HG03064 (cell line): ENCODE data around the gene CYTL1.
"Not testable (repeated sequence)": the region's sequence is repeated elsewhere in the genome, so short reads cannot be mapped to it uniquely, and the experiment has no call there.

Source experiments
- ATAC-seq: cut with Tn5 transposase; IDR thresholded peaks from one replicate; pipeline ENCODE4 v1.9.1; 2021; ENCODE audit warnings: low read depth; ENCODE audit not compliant: unreplicated experiment

The CYTL1 gene

DNA sequence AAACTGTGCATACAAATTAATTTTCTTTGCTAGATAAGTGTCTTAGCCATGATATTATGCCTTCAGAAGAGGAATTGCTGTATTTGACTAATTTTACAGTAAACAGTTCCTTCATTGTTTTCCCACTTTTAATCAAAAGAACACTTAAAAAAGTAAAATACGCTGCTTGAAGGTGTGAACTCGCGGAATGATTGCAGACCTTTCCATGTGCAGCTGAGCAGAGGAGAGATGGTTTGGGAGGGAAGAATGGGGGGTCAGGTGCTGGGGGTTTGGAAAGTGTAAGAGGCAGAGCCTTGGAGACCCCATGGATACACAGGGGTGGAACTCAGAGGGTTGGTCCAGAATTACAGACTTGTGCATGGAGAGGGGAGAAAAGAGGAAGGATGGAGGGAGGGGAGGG is 15.3 kb downstream of the CYTL1 start:
- ATAC-seq: no peak

DNA sequence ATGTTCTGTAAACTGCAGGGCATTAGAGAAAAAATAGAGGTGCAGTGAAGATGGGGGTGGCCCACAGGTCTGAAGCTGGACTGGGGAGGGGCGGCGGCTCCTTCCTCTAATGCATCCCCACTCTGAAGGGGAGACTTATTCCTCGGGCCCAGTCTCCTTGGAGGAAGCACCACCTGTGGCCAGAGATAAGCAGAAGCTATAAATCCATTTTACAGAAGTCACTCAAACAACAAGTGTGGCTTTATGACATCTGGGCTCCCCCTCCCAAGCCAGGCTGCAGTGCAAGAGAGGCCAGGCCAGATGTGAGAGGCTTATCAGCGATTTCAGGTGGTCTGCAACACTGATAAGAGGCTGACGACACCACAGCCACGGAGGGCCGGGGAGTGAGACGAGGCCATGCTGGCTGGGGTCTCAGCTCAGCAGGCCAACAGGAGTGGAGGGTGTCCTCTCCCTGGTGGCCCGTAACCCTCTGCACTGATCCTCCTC is 15.8 kb downstream of the CYTL1 start:
- ATAC-seq: no peak

DNA sequence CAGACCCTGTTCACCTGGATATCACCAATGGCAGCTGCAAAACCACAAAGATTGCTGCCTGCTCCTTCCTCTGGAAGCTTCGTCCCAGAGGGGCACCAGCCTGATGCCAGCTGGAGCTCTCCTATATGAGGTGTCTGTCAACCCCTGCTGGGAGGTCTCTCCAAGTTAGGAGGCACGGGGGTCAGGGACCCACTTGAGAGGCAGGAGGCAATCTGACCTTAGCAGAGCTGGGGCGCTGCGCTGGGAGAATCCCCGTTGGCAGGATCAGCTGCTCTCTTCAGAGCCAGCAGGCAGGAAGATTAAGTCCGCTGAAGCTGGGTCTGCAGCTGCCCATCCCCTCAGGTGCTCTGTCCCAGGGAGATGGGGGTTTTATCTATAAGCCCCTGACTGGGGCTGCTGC is 17.6 kb downstream of the CYTL1 start:
- ATAC-seq: not testable (repeated sequence)

DNA sequence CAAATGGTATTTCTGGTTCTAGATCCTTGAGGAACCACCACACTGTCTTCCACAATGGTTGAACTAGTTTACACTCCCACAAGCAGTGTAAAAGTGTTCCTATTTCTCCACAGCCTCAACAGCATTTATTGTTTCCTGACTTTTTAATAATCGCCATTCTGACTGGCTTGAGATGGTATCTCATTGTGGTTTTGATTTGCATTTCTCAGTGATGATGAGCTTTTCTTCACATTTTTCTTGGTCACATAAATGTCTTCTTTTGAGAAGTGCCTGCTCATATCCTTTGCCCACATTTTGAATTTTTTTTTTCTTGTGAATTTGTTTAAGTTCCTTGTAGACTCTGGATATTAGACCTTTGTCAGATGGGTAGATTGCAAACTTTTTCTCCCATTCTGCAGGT is 22.3 kb downstream of the CYTL1 start:
- ATAC-seq: not testable (repeated sequence)

DNA sequence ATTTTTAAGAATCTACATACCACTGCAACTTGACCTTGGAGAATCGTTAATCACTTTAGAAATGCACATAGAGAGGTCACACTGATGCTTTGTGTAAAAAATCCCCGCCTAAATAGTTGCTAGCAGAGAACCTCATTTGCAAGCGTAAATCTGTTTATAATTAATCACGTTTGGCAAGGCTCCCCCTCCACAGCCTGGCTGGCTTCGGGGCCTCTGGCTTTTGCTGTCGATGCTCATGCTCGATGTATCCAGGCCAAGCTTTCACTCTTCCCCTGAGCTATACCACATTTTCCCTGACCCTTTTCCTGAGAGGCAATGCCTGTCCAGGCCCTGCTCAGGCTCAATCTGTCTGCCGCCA is 23.4 kb downstream of the CYTL1 start:
- no peak for ATAC-seq

DNA sequence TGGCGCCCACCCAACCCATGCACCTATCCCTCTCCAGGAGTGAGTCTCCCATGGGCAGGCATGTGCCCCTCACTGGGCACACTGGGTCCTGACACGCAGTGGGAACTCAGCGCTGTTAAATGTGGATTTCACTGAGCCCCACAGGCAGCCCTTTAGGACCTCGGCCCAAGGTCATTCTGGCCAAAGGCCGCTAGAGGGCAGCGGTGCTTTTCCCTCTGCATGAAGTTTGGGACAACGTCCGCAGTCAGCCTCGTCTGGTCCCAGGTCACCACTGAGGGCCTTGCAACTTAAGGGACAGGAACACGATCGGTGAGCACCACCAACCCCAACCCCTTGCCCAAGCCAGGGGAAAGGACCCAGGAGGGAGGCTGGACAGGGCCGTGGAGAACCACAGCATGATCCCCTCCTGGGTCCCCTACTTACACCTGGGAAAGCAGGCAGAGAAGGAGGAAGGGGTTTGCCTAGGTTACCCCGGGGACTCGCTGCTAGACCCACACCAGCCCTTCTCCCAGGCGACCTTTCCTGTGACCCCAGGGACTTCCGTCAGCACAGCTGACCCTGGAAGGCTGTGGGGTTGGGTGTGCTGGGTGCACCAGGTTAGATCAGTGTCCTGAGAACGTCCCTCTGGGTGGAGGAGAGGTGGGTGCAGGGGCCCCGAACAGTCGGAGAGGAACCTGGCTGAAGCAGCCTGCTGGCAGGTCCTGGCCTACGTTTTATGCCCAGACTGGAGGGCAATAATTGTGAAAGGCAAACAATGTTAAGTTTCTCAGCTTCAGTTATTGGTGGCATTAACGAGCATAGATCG is 24.0 kb downstream of the CYTL1 start:
- no peak for ATAC-seq

DNA sequence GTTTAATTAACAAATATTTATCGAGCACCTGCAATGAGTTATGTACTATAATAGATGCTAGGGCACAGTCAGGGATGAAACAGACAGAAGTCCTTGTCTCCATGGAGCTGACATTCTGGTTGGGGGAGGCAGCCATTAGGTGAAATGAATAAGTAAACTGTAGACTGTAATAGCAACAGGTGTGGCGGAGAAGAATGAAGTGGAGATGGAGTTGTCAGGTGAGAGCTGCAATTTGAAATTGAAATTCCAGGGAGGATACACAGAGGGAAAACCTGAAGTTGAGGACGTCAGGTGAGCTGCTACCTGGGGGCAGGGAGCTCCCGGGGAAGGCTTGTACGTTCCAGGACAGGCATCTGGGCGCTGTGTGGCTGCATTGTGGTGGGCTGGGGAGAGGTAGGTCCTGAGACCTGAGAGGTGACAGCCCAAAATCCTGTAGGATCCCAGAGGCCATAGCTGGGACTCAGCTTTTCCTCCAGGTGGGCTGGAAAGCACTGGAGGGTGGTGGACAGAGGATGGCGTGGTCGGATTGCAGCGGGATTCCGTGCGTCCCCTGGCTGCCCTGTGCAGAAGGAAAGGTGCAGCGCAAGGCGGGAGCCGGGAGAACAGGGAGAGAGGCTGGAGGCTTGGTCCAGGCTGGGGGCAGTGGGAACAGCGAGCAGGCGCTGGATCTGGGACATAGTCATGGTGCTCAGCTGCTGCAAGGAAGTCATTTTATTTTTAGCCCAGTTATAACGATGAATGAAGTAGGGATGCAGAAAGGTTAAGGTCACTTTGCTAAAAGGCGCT is 24.8 kb downstream of the CYTL1 start:
- no peak for ATAC-seq

DNA sequence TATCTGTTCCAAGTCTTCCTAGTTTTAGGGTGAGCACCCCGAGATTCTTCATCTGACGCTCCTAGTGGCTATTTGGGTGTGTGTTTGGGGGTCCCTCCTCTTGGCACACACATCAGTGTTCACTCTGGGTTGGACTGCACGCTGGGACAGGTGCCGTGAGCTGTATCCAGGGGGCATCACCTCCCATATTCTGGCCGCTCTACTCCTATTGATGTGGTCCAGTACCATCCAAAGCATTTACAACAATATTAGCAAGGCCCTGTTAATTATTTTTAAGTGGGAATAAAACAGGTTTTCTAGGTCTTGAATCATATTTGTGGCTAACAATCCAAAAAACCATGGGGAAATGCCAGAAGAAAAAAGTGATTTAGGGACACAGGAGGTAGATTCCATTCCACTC is 26.4 kb downstream of the CYTL1 start:
- ATAC-seq: no peak

DNA sequence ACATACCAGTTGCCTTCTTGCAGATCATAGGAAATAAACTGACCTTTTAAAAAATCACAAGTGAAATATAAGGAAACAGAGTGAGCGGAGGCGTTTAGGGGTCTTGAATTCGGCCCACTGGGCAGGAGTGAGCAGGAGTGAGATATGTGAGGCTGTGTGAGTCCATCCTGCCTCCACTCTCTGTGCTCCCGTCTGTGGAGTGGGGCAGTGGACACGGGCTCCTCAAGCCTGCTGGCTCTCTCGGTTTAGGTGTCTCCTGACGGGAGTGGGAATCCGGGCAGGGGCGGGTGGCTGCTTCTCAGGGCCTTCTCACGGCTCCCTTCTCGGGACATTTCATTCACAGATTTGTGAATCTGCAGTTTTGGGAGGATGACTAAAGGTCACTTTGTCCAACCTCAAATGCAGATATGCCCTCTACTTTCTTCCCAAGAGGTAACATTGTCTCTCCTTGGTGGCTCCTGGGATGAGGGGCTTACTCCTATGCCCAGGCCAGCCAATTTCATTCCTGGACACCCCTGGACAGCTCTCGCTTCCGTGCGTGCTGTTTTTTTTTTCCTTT is 27.6 kb downstream of the CYTL1 start:
- no peak for ATAC-seq

DNA sequence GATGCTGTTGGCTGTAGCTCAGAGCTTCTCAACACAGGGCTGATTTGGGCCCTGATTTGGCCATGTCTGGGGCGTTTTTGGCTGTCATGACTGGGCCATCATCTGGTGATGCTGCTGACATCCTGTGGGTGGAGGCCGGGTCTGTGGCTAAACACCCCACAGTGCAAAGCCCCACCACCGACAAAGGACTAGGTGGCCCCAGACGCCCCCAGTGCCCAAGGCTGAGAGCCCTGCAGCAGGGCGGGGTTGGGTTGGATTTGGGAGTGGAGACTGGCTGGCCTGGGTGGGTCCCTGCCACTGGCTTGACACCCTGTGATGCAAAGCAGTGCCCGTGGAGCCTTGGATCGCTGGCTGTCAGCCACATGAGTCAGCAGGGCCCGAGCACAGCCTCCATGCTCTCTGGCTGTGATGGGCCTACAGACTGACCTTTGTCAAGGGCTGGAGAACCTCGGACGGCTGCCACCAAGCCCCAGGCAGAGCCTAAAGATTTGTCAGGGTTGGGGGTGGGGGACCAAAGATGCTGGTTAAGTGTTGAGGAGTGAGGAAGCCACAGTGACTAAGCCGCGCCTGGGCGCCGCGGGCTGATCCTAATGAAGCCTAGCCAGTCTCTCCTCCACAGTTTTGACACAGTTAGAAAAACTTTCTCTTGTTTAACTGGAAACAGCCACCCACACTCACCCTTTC is 28.3 kb downstream of the CYTL1 start:
- ATAC-seq: no peak

DNA sequence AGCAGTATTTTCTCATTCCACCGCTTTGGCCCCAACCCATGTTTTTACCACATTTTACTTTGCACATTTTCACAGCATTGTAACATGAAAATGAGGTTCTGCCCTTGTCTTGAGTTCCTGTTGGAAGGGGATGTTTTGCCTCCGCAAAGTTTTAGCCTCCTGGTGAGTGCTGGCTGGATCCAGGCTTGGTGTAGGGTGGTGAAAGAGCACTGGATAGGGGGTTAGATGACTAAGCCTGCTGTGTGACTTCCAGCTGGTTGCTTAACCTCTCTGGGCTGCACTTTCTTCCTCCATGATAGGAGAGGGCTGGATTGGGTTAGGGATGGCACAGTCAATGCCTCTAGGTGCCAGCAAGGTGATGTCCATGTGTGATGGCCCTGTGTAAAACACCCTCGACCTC is 28.9 kb downstream of the CYTL1 start:
- no peak for ATAC-seq

DNA sequence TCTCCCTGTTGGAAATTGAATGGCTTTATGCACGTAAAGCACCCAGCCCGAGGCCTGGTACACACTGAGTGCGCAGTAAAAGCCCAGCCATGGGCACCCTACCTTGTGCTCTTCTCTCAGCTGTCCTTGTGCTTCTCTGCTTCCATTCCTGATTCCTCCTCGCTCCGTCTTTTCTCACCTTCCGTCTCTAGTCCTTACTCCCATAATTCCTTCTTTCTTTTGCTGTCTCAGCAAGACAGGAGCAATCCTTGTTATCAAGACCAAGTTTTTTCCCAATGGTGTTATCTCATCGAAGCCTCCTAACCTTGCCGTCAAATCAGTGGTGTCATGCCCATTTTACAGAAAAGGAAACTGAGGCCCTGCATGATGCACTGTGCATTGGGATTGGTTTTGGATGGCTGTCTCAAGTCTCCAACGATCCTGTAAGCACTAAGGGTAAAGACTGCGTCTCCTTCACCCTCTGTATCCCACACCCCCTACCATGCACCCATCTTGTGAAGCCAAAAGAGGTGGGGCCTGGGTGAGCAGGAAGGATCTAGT is 30.1 kb downstream of the CYTL1 start:
- no peak for ATAC-seq

DNA sequence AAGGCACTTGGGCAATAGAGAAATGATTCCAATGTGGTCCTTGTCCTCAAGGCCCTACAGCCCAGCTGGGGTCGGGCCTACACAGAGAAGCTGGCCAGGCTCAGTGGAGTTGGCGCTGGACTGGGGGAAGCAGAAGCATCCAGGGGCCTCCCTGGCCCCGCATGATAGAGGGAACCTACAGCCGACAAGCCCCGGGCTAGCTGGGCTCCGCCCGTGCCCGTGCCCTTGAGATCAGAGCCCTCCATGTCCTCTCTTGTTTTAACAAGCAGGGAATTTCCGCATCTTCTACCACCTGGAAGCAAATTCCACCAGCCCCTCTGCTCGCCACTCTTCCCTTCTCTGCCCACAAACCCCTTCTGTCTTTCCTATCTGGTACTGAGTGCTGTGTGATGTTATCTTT is 31.6 kb downstream of the CYTL1 start:
- no peak for ATAC-seq

DNA sequence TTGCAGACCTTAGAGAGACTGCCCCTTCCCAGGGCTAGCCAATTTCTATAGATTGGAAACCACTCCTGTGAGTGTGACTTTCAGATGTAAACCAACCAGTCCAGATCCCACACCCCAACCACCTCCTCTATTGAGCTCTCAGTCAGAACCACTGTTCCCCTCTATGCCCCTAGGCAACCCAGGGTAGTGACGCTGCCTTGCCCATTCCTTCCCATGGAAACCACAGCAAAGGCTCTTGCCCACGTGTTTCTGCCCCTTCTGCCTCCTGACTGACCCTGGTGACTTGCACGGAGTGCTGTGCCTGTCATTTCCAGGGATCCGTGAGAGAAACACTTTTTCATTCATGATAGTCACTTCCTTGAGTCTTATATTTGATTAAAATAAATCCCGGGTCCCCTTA is 32.4 kb downstream of the CYTL1 start:
- no peak for ATAC-seq

DNA sequence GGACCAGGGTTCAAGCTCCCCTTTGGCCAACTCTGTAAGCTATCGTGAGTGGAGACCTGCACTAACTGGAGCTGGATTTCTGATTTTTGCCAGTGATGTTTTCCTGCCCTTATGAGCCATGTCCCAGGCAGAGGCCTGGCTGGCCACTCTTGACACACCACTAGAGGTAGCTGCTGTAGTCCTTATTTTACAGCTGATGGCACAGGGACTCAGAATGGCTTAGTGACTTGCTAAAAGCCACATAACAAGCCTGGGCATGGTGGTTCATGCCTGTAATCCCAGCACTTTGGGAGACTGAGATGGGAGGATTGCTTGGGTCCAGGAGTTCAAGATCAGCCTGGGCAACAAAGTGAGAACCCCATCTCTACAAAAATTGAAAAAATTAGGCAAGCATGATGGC is 33.4 kb downstream of the CYTL1 start:
- ATAC-seq: no peak

DNA sequence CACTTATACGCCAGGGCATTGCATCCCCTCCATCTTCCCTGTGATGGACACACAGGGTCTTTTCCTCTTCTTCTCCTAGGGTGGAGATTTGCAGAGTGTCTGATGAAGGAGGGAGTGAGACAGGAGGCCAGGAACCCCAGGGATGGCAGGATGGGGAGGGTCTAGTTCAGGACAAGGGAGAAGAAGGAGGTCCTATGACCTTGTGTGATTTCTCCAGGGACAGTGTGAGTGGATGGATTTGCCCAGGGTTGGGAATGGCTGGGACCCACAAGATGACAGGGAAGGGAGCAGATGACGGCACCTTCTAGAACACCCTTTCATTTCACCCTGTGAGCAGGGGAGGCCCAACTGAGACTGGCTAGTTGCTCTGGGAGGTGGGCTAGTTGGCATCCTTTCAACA is 34.2 kb downstream of the CYTL1 start:
- no peak for ATAC-seq

DNA sequence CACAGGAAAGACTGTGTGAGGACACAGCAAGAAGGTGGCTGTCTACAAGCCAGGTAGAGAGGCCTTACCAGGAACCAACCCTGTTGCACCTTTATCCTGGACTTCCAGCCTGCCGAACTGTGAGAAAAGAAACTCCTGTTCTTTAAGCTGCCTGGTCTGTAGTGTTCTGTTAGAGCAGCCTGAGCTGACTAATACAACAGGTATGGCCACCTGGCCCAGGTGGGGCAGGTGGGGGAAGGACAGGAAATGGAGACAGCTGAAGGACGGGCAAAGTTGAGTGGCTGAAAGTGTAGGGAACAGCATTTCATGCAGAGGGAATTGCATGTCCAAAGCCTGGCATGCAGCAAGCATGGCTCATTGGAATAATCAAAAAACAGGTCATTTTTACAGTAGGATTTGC is 35.1 kb downstream of the CYTL1 start:
- no peak for ATAC-seq

DNA sequence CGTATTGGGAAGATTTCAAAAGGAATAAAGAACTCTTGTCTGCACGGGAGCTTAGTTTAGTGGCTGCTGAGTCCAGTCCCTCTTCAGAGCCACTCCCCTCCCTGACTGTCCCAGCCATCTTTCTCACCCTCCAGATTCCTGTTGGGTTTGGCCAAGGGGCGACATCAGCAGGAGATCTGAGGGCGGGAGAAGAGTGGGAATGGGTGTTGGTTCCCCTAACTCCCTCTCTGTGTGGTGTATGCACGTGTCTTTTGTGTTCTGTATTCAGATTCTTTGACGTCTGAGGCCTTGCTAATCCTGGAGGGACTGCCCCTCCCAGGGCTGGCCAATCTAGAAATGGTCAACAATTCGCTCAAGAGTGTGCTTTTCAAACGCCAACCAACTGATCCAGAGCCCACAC is 37.4 kb downstream of the CYTL1 start:
- ATAC-seq: no peak

DNA sequence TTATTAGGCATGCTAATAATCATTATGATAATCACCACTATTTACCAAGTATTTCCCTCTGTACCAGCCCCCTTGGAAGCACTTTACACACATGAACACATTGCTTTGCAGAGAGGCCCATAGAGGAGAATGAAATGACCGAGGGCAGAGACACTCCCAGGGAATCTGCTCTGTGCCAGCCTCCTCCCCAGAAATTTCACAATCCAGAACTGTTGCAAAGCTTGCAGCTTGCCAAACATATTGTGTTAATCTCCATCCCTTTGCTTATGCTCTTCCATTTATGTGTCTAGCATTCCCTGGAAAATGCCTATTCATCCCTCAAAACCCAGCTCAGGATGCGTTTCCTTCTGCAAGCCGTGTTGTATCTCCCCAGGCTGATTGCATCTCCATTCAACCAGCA is 37.8 kb downstream of the CYTL1 start:
- ATAC-seq: no peak

DNA sequence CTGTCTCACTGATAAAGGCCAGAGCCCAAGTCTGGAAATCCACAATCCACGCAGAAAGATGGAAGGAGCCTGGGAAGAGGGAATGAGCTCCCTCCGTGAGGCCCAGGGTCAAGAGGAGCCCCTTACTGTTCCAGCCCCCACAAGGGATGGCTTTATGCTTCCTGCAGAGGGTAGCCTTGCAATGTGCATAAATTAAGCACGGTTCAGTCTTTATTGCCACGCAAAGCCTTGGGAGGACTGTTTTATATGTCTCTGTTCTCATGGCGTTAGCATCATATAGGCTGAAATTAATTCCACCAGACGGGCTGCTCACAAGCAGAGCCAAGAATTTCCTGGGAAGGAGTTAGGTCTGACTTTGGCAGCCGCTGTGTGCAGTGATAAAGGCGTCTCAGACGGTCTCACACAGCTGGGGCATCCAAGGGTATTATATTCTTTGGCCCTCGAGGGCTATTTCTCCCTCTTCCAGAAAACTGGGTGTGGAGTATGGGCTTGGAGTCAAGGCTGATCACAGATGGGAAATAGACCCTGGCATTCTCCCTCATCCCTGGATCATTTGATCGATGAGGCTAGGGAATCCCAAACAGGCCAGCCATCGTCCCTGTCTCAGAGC is 38.5 kb downstream of the CYTL1 start:
- no peak for ATAC-seq
